GM18520 (cell line): ENCODE data around the gene DCST2.

Experiments used
- ATAC-seq: cut with Tn5 transposase; IDR thresholded peaks from one replicate; pipeline ENCODE4 v1.9.1; 2021; ENCODE audit not compliant: unreplicated experiment

The DCST2 gene

GRCh38 chr1:155029513-155030242 is 3.9 kb downstream of the DCST2 start:
- ATAC-seq = no peak

GRCh38 chr1:155026588-155026987 is 7.0 kb downstream of the DCST2 start:
- no peak for ATAC-seq

- no peak for ATAC-seq
Observed at GRCh38 chr1:155026154-155026553, 7.4 kb downstream of the DCST2 start.

- ATAC-seq = no peak
Observed at GRCh38 chr1:155024315-155024714, 9.3 kb downstream of the DCST2 start.

GRCh38 chr1:155023627-155024026 is 10.0 kb downstream of the DCST2 start:
- no peak for ATAC-seq

GRCh38 chr1:155022927-155023236 is 10.7 kb downstream of the DCST2 start:
- no peak for ATAC-seq

GRCh38 chr1:155022136-155022926 is 11.2 kb downstream of the DCST2 start:
- ATAC-seq = no peak

GRCh38 chr1:155019377-155020245 is 14.0 kb downstream of the DCST2 start:
- no peak for ATAC-seq

GRCh38 chr1:155018617-155019348 is 14.8 kb downstream of the DCST2 start:
- no peak for ATAC-seq

- ATAC-seq = no peak
Observed at GRCh38 chr1:155017946-155018316, 15.7 kb downstream of the DCST2 start.

- peak; percentile 68 for ATAC-seq
Observed at GRCh38 chr1:155017041-155017945, 16.3 kb downstream of the DCST2 start.

GRCh38 chr1:155016231-155016831 is 17.2 kb downstream of the DCST2 start:
- no peak for ATAC-seq

- ATAC-seq = no peak
Observed at GRCh38 chr1:155015527-155016230, 17.9 kb downstream of the DCST2 start.

- no peak for ATAC-seq
Observed at GRCh38 chr1:155014709-155015508, 18.7 kb downstream of the DCST2 start.

- no peak for ATAC-seq
Observed at GRCh38 chr1:155013632-155014031, 19.9 kb downstream of the DCST2 start.

- no peak for ATAC-seq
Observed at GRCh38 chr1:155012776-155013602, 20.6 kb downstream of the DCST2 start.

- ATAC-seq = no peak
Observed at GRCh38 chr1:155012026-155012546, 21.5 kb downstream of the DCST2 start.
